Kidney (tissue), 14 donors: ENCODE measurements around the gene C17orf78. TPM values are rescaled to one million over a fixed set of nuclear protein-coding genes. Genes with fewer than 3 reads are reported as not detected.

Experiments
- DNase-seq, 5 donors: peaks; one replicate each; pipeline ENCODE4 v3.0.0-alpha.2; 2013 to 2020
- FAIRE-seq: peaks from 2 replicates; lab custom pipeline; 2012; peaks lifted over from hg19 to GRCh38; lab: Jason Lieb, UNC
- H3K27ac ChIP-seq, 2 donors: one replicate each; pipeline ENCODE4 v1.7.0; 2013; ENCODE audit warnings: low read depth in 2 of 2, low read length in 2 of 2, inconsistent platforms in 1 of 2
- H3K27me3 ChIP-seq: one replicate; pipeline ENCODE4 v1.7.1; 2013; ENCODE audit warnings: low read length, inconsistent platforms; ENCODE audit not compliant: control insufficient read depth, insufficient read depth
- H3K36me3 ChIP-seq, 3 donors: one replicate each; pipeline versions ENCODE4 v1.7.0 to v1.7.1; 2013; ENCODE audit warnings: low read length in 3 of 3, control low read depth in 1 of 3, inconsistent platforms in 1 of 3; ENCODE audit not compliant: insufficient read depth in 3 of 3, control insufficient read depth in 2 of 3
- H3K4me1 ChIP-seq, 3 donors: one replicate each; pipeline versions ENCODE4 v1.7.0 to v1.7.1; 2013; ENCODE audit warnings: low read length in 3 of 3, inconsistent platforms in 1 of 3, low read depth in 1 of 3; ENCODE audit not compliant: control insufficient read depth in 2 of 3, insufficient read depth in 2 of 3
- H3K4me3 ChIP-seq, 3 donors: one replicate each; pipeline versions ENCODE4 v1.7.0 to v1.8.1; 2013; ENCODE audit warnings: low read length in 3 of 3, control low read depth in 1 of 3, inconsistent platforms in 1 of 3
- H3K9ac ChIP-seq, 3 donors: one replicate each; pipeline versions ENCODE4 v1.7.0 to v1.7.1; 2013; ENCODE audit warnings: low read length in 3 of 3, control low read depth in 1 of 3, inconsistent platforms in 1 of 3
- H3K9me3 ChIP-seq, 3 donors: one replicate each; pipeline versions ENCODE4 v1.7.0 to v1.7.1; 2013; ENCODE audit warnings: low read length in 3 of 3, control low read depth in 1 of 3, inconsistent platforms in 1 of 3; ENCODE audit not compliant: control insufficient read depth in 2 of 3, insufficient read depth in 1 of 3
- CTCF ChIP-seq: IDR thresholded peaks from 3 replicates; pipeline ENCODE4 v1.5.1; 2012; ENCODE audit warnings: mild to moderate bottlenecking, moderate library complexity, borderline replicate concordance; ENCODE audit not compliant: insufficient read depth; ENCODE audit errors: extremely low read depth
- intact Hi-C: fragments of 100-400 bp; cut with DNase I; formaldehyde crosslinking; loops from one replicate; pipeline ENCODE4 v1.11.1; 2022
- polyA plus RNA-seq: library from polyadenylated mRNA; stranded (reverse); fragments of 350-450 nt; fragmentation: Illumina TruSeq; extraction: RNeasy Lipid Tissue Mini Kit (QIAGEN cat#74804); gene quantifications from one replicate; pipeline ENCODE4 v1.2.3, GENCODE V29; 2014; ENCODE audit warnings: low read depth, low replicate concordance; ENCODE audit not compliant: insufficient read depth
- total RNA-seq: library from RNA; stranded (reverse); fragmentation: NEBNext Ultra II Directional; extraction: Animal tissue kit (Norgen Biotek cat#: 25700); gene quantifications from one replicate; pipeline ENCODE4 v1.2.1, GENCODE V29; 2021
- donor health status: control.
- donor health status: control.
- donor health status: control.
- donor health status: control.
- donor health status: control.
- donor health status: DM: yes; HTN: yes; CAD: no.
- donor health status: Normal renal cell carcinoma (clear cell type).

The C17orf78 gene
- total and polyA plus RNA-seq, 2 donors from 2014 or later: not detected

GRCh38 chr17:37359682-37360188 is 16.1 kb upstream of the C17orf78 start:
- Histone ChIP-seq H3K4me1 (peaks cover 0 to 8% (median 4%) of the 10 kb centered on the region in 3 donors), H3K9me3 (no peaks in the 10 kb centered on the region), H3K36me3 (no peaks in the 10 kb centered on the region), H3K4me3 (peak overlapping the region; percentile 67 to 80 (median 79)), H3K27ac (peak overlapping the region; percentile 71 to 87), H3K9ac (peak overlapping the region; percentile 50 to 82 (median 72)), H3K27me3 (no peaks in the 10 kb centered on the region)
- DNase-seq: no peak
- intact Hi-C loops: no loop called here
- TF ChIP-seq CTCF: no peak
- no peak for FAIRE-seq

- Histone ChIP-seq H3K27ac (no peak overlapping the region), H3K4me1 (peaks cover 0 to 8% (median 4%) of the 10 kb centered on the region in 3 donors), H3K9ac (no peak overlapping the region), H3K9me3 (no peaks in the 10 kb centered on the region), H3K27me3 (no peaks in the 10 kb centered on the region), H3K4me3 (no peak overlapping the region), H3K36me3 (no peaks in the 10 kb centered on the region)
- intact Hi-C loops: no loop called here
- DNase-seq: no peak
- TF ChIP-seq CTCF: no peak
- no peak for FAIRE-seq
These were observed 15.2 kb upstream of the C17orf78 start for GRCh38 chr17:37360632-37361031.

GRCh38 chr17:37361543-37361942 is 14.2 kb upstream of the C17orf78 start:
- no peak overlapping the region for H3K4me3 ChIP-seq
- no peaks in the 10 kb centered on the region for H3K36me3 ChIP-seq
- H3K27ac ChIP-seq: no peak overlapping the region
- peaks cover 0 to 8% (median 4%) of the 10 kb centered on the region in 3 donors for H3K4me1 ChIP-seq
- no peak for DNase-seq
- TF ChIP-seq CTCF: no peak
- H3K9me3 ChIP-seq: no peaks in the 10 kb centered on the region
- intact Hi-C loops: no loop called here
- H3K9ac ChIP-seq: no peak overlapping the region
- no peak for FAIRE-seq
- H3K27me3 ChIP-seq: no peaks in the 10 kb centered on the region

GRCh38 chr17:37365589-37365988 is 10.2 kb upstream of the C17orf78 start:
- DNase-seq (no peak), FAIRE-seq (no peak)
- no peaks in the 10 kb centered on the region for H3K9me3 ChIP-seq
- intact Hi-C loops: no loop called here
- no peaks in the 10 kb centered on the region for H3K4me1 ChIP-seq
- no peaks in the 10 kb centered on the region for H3K36me3 ChIP-seq
- no peak for TF ChIP-seq CTCF
- no peaks in the 10 kb centered on the region for H3K27me3 ChIP-seq
- no peak overlapping the region for H3K4me3 ChIP-seq
- H3K27ac ChIP-seq: no peak overlapping the region
- H3K9ac ChIP-seq: no peak overlapping the region
